ENCODE data around the gene LRRC56.

Gene LRRC56

GRCh38 chr11:575996-576768, 38.9 kb downstream of the LRRC56 start, which contains the start of gene PHRF1:
PHRF1 (plus strand) TSS chr11:576470; CDS start chr11:581513, 5,043 bp downstream.
- peak; percentile 94 to 96 for DNase-seq

GRCh38 chr11:576811-577610, 39.7 kb downstream of the LRRC56 start:
- no peak for DNase-seq

- no peak for DNase-seq
Observed at GRCh38 chr11:577611-577894, 40.2 kb downstream of the LRRC56 start.

- DNase-seq = no peak
Observed at GRCh38 chr11:578276-579035, 41.1 kb downstream of the LRRC56 start.

GRCh38 chr11:579830-580601, 42.7 kb downstream of the LRRC56 start:
- DNase-seq = no peak

- DNase-seq = no peak
Observed at GRCh38 chr11:581342-581741, 44.0 kb downstream of the LRRC56 start.

- no peak for DNase-seq
Observed at GRCh38 chr11:581752-582151, 44.4 kb downstream of the LRRC56 start.

GRCh38 chr11:584287-584686, 47.0 kb downstream of the LRRC56 start:
- no peak for DNase-seq

- DNase-seq = no peak
Observed at GRCh38 chr11:586376-587316, 49.3 kb downstream of the LRRC56 start.

GRCh38 chr11:587546-587945, 50.2 kb downstream of the LRRC56 start:
- no peak for DNase-seq

GRCh38 chr11:587978-588380, 50.7 kb downstream of the LRRC56 start:
- peak; percentile 80 to 82 for DNase-seq

- DNase-seq = no peak
Observed at GRCh38 chr11:589798-590197, 52.5 kb downstream of the LRRC56 start.

GRCh38 chr11:590997-591396, 53.7 kb downstream of the LRRC56 start:
- DNase-seq = no peak

- no peak for DNase-seq
Observed at GRCh38 chr11:592501-592900, 55.2 kb downstream of the LRRC56 start.

- DNase-seq = no peak
Observed at GRCh38 chr11:592918-593317, 55.6 kb downstream of the LRRC56 start.

- no peak for DNase-seq
Observed at GRCh38 chr11:593347-593746, 56.0 kb downstream of the LRRC56 start.

- no peak for DNase-seq
Observed at GRCh38 chr11:595400-595799, 58.1 kb downstream of the LRRC56 start.

- DNase-seq = peak in 1 of 2 experiments; percentile 48
Observed at GRCh38 chr11:596374-596773, 59.0 kb downstream of the LRRC56 start.

GRCh38 chr11:597166-597725, 59.9 kb downstream of the LRRC56 start:
- no peak for DNase-seq

GRCh38 chr11:598005-598680, 60.8 kb downstream of the LRRC56 start:
- DNase-seq = no peak
